ENCODE data around the gene COX7B2.

The COX7B2 gene

DNA sequence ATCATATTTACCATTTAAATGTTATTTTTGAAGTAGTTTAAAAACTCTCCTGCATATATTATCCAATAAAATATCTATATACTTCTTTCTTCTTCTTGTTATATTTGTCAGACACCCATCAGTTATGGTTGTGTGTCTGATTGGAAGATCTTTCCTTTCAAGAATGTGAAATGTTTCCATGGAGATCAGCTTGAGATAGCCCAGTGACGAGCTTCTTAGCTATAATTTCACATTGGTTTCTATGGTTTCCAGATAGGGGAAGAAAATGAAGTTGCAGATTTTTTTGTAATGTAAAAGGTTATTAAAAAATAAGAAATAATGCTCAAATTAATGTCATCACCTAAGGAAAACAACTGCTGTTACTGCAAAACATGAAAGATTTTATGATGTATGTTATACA is 189.0 kb downstream of the COX7B2 start:
- H3F3A ChIP-seq (ENCODE audit: insufficient read depth, low read length), result no peaks in the 10 kb centered on the region
- no peaks in the 10 kb centered on the region for H3K36me3 ChIP-seq (ENCODE audit: insufficient read depth, low read length)
- no peak overlapping the region for H3K4me3 ChIP-seq (ENCODE audit: low read depth, low read length, poor library complexity, severe bottlenecking)
- H3K9me2 ChIP-seq (ENCODE audit: low read depth, low read length), result no peaks in the 10 kb centered on the region
- TF ChIP-seq EZH2 (IDR thresholded peaks at IDR 0.05; ENCODE audit: borderline replicate concordance, low read length), result no peak
- TF ChIP-seq, protein P1, sequence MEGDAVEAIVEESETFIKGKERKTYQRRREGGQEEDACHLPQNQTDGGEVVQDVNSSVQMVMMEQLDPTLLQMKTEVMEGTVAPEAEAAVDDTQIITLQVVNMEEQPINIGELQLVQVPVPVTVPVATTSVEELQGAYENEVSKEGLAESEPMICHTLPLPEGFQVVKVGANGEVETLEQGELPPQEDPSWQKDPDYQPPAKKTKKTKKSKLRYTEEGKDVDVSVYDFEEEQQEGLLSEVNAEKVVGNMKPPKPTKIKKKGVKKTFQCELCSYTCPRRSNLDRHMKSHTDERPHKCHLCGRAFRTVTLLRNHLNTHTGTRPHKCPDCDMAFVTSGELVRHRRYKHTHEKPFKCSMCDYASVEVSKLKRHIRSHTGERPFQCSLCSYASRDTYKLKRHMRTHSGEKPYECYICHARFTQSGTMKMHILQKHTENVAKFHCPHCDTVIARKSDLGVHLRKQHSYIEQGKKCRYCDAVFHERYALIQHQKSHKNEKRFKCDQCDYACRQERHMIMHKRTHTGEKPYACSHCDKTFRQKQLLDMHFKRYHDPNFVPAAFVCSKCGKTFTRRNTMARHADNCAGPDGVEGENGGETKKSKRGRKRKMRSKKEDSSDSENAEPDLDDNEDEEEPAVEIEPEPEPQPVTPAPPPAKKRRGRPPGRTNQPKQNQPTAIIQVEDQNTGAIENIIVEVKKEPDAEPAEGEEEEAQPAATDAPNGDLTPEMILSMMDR (IDR thresholded peaks at IDR 0.05; ENCODE audit: low read length), result no peak
- H3K9me3 ChIP-seq (ENCODE audit: low read length), result no peaks in the 10 kb centered on the region
- H3K4me2 ChIP-seq (ENCODE audit: low read length), result no peak overlapping the region
- no peaks in the 10 kb centered on the region for H3K4me1 ChIP-seq (ENCODE audit: insufficient read depth, low read length, severe bottlenecking)
- no peaks in the 10 kb centered on the region for H4K20me1 ChIP-seq (ENCODE audit: insufficient read depth, low read length)
- H3K9ac ChIP-seq (ENCODE audit: low read length), result no peak overlapping the region
- no peak overlapping the region for H3K27ac ChIP-seq (ENCODE audit: low read depth, low read length, poor library complexity, severe bottlenecking)
- no peaks in the 10 kb centered on the region for H3K79me2 ChIP-seq (ENCODE audit: insufficient read depth, low read length)
- H3K27me3 ChIP-seq (ENCODE audit: insufficient read depth, low read length), result no peaks in the 10 kb centered on the region
- no peak overlapping the region for H2AFZ ChIP-seq (ENCODE audit: low read length)

DNA sequence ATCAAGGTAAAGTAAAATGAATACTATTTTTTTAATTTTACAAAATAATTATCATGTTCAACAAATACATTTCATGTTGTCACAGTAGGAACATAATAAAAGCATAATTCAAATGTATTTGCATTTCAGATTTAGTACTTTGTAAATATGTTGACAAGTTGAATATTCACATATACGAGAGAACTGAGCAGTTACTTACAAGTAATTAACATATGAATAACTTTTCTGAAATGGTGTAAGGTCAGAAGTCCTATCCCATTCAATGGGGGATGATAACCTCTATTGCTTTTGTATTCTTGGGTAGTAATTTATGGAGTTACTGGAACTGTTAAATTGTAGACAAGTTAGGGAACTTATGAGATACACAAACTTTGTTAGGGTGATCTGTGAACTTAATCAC is 191.1 kb downstream of the COX7B2 start:
- Histone ChIP-seq H4K20me1 (ENCODE audit: insufficient read depth, low read length) (no peaks in the 10 kb centered on the region), H3K27ac (ENCODE audit: low read depth, low read length, poor library complexity, severe bottlenecking) (no peak overlapping the region), H3K79me2 (ENCODE audit: insufficient read depth, low read length) (no peaks in the 10 kb centered on the region), H3K4me1 (ENCODE audit: insufficient read depth, low read length, severe bottlenecking) (no peaks in the 10 kb centered on the region), H3F3A (ENCODE audit: insufficient read depth, low read length) (no peaks in the 10 kb centered on the region), H3K9me3 (ENCODE audit: low read length) (no peaks in the 10 kb centered on the region), H3K4me2 (ENCODE audit: low read length) (no peak overlapping the region), H2AFZ (ENCODE audit: low read length) (no peak overlapping the region), H3K4me3 (ENCODE audit: low read depth, low read length, poor library complexity, severe bottlenecking) (no peak overlapping the region), H3K36me3 (ENCODE audit: insufficient read depth, low read length) (no peaks in the 10 kb centered on the region), H3K9me2 (ENCODE audit: low read depth, low read length) (no peaks in the 10 kb centered on the region), H3K9ac (ENCODE audit: low read length) (no peak overlapping the region), H3K27me3 (ENCODE audit: insufficient read depth, low read length) (no peaks in the 10 kb centered on the region)
- no peak for TF ChIP-seq EZH2 (IDR thresholded peaks at IDR 0.05; ENCODE audit: borderline replicate concordance, low read length)
- TF ChIP-seq, protein P1 (IDR thresholded peaks at IDR 0.05; ENCODE audit: low read length), result no peak

DNA sequence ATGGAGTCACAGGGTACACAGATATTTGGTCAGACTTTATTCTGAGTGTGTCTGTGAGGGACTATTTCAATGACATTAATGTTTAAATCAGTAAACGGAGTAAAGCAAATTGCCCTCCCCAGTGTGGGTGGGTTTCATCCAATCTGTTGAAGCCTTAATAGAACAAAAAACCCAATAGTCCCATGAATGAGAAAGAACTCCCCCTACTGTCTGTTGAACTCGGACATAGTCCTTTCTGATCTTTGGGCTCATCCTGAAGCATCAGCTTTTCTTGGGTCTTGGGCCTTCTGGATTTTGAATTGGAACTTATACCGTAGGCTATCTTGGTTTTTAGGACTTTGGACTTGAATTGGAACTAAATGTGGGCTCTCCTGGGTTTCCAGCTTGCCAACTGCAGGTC is 193.6 kb downstream of the COX7B2 start:
- no peak overlapping the region for H3K4me2 ChIP-seq (ENCODE audit: low read length)
- no peaks in the 10 kb centered on the region for H3F3A ChIP-seq (ENCODE audit: insufficient read depth, low read length)
- H3K36me3 ChIP-seq (ENCODE audit: insufficient read depth, low read length), result no peaks in the 10 kb centered on the region
- no peaks in the 10 kb centered on the region for H3K9me2 ChIP-seq (ENCODE audit: low read depth, low read length)
- no peak overlapping the region for H3K9ac ChIP-seq (ENCODE audit: low read length)
- no peaks in the 10 kb centered on the region for H3K27me3 ChIP-seq (ENCODE audit: insufficient read depth, low read length)
- no peaks in the 10 kb centered on the region for H4K20me1 ChIP-seq (ENCODE audit: insufficient read depth, low read length)
- H3K79me2 ChIP-seq (ENCODE audit: insufficient read depth, low read length), result no peaks in the 10 kb centered on the region
- no peak overlapping the region for H3K4me3 ChIP-seq (ENCODE audit: low read depth, low read length, poor library complexity, severe bottlenecking)
- no peak for TF ChIP-seq EZH2 (IDR thresholded peaks at IDR 0.05; ENCODE audit: borderline replicate concordance, low read length)
- TF ChIP-seq, protein P1 (IDR thresholded peaks at IDR 0.05; ENCODE audit: low read length), result no peak
- H2AFZ ChIP-seq (ENCODE audit: low read length), result no peak overlapping the region
- H3K4me1 ChIP-seq (ENCODE audit: insufficient read depth, low read length, severe bottlenecking), result no peaks in the 10 kb centered on the region
- no peaks in the 10 kb centered on the region for H3K9me3 ChIP-seq (ENCODE audit: low read length)
- H3K27ac ChIP-seq (ENCODE audit: low read depth, low read length, poor library complexity, severe bottlenecking), result no peak overlapping the region
